Testis (tissue), 2 donors: ENCODE data around the gene NSMF.

ENCODE experiments used
- POLR2A ChIP-seq: fragments of 450-650 bp; IDR thresholded peaks from one replicate; pipeline ENCODE4 v1.6.1; 2017; ENCODE audit warnings: antibody characterized with exemption, mild to moderate bottlenecking, moderate library complexity
- TF ChIP-seq, protein P1 (sequence below), 3 experiments: fragments of 450-650 bp in 2 of 3; fragments of 200-600 bp in 1 of 3; sonication (generic) in 1 of 3; IDR thresholded peaks; one replicate each; pipeline ENCODE4 v1.5.1; 2016 to 2019; ENCODE audit warnings: antibody characterized with exemption in 3 of 3, mild to moderate bottlenecking in 2 of 3, moderate library complexity in 1 of 3

DNA sequence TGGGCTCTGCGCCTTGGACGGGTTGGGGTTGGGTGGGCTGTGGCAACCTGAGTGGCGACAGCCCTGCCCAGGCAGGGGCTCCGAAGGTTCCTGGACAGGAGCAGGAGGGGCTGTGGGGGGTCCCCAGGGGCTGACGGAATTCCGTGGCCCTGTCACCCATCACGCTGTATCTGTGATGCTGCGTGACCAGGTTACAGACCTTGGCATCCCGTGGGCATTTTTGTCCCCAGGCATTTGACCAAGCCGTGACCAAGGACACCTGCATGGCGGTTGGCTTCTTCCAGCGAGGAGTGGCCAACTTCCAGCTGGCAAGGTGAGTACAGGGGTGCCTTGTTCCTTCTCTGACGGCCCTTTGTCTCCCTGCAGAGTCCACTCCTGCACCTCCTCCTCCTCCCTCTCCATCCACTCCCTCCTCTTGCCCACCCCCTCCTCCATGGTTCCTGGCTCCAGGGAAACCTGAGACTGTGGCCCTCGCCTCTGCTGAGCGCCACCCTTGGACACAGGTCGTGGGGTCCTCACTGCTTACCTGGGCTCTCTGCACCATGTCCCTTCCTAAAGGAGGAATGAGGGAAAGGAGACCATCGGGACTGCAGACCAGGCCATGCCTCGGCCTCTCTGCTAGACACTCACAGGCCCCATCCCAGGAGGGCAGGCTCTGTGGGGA, 33.0 kb downstream of the NSMF start:
- TF ChIP-seq, protein P1, sequence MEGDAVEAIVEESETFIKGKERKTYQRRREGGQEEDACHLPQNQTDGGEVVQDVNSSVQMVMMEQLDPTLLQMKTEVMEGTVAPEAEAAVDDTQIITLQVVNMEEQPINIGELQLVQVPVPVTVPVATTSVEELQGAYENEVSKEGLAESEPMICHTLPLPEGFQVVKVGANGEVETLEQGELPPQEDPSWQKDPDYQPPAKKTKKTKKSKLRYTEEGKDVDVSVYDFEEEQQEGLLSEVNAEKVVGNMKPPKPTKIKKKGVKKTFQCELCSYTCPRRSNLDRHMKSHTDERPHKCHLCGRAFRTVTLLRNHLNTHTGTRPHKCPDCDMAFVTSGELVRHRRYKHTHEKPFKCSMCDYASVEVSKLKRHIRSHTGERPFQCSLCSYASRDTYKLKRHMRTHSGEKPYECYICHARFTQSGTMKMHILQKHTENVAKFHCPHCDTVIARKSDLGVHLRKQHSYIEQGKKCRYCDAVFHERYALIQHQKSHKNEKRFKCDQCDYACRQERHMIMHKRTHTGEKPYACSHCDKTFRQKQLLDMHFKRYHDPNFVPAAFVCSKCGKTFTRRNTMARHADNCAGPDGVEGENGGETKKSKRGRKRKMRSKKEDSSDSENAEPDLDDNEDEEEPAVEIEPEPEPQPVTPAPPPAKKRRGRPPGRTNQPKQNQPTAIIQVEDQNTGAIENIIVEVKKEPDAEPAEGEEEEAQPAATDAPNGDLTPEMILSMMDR (IDR thresholded peaks at IDR 0.05), result no peak
- no peak for TF ChIP-seq POLR2A
